ENCODE data around the gene NKD2. TPM values are rescaled to one million over a fixed set of nuclear protein-coding genes. Genes with fewer than 3 reads are reported as not detected.
"Not testable (repeated sequence)": the region's sequence is repeated elsewhere in the genome, so short reads cannot be mapped to it uniquely, and the experiment has no call there.

The NKD2 gene
- total RNA-seq, 1 donor from 2014 or later = not detected

DNA sequence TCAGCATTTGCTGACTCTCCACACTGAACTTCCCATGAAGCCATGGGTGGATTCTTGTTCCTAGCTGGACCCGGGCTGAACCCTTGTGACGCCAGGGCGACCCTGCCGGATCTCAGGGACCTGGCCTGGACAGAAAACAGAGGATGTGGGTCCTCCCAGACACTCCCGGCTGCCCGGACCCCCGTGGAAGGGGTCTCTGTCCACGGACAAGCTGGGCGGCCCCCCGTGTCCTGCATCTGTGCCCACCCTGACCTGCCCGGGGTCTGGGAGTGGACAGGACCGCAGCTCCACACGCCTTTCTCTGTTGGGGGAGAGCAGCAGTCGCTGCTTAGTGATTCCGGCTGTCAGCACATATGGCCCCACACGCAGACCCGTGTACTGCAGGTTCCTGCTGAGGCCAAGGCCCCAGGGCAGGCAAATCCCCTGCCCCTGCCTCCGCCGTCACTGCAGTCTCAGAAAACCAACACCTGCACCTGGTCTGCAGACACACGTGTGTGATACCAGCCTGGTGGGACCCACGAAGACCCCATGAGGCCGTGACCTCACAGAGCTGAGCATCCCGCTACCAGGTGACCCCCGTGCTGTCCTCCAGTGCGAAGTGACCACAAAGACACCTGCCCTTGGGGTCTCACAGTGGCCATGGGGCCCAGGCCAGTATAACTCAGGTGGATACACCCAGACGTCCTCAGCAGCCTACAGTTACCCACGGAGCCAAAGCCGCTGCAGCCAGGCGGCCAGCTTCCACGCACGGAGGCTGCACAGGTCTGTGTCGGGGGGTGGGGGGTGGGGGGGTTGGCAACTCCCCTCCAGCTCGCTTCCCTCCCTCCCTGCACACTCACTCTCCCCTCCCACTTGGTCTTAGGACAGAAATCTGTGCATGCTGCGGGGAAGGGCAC is 50.6 kb downstream of the NKD2 start:
- Mint-ChIP-seq H3K27me3 (ENCODE audit: unreplicated experiment) (no peaks in the 10 kb centered on the region), H3K4me3 (ENCODE audit: unreplicated experiment) (no peak overlapping the region), H3K9me3 (ENCODE audit: unreplicated experiment) (no peaks in the 10 kb centered on the region), H3K4me1 (ENCODE audit: unreplicated experiment) (no peaks in the 10 kb centered on the region), H3K27ac (ENCODE audit: unreplicated experiment) (no peak overlapping the region), H3K36me3 (ENCODE audit: unreplicated experiment) (no peaks in the 10 kb centered on the region)
- no peak for DNase-seq (ENCODE audit: extremely low spot score, unreplicated experiment)
- TF ChIP-seq, protein P1, sequence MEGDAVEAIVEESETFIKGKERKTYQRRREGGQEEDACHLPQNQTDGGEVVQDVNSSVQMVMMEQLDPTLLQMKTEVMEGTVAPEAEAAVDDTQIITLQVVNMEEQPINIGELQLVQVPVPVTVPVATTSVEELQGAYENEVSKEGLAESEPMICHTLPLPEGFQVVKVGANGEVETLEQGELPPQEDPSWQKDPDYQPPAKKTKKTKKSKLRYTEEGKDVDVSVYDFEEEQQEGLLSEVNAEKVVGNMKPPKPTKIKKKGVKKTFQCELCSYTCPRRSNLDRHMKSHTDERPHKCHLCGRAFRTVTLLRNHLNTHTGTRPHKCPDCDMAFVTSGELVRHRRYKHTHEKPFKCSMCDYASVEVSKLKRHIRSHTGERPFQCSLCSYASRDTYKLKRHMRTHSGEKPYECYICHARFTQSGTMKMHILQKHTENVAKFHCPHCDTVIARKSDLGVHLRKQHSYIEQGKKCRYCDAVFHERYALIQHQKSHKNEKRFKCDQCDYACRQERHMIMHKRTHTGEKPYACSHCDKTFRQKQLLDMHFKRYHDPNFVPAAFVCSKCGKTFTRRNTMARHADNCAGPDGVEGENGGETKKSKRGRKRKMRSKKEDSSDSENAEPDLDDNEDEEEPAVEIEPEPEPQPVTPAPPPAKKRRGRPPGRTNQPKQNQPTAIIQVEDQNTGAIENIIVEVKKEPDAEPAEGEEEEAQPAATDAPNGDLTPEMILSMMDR (IDR thresholded peaks at IDR 0.05) = no peak

DNA sequence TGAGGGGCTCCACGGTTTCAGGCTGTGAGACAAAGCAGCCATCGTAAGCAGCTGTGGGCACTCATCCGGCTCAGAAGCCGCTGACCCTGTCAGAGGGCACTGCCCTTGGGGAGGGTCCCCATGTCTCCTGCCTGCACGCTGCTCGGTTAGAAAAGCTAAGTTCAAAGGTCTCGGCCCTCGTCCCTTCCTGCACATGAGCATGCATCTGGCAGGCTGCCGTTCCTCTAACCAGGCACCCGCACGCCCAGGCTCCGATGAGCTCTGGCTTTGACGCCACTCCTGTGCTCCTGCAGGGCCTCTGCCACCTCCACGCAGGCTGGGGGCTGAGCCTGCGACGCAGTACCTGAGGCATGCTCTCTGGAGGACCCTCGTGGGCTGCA is 51.3 kb downstream of the NKD2 start:
- Mint-ChIP-seq H3K27me3 (ENCODE audit: unreplicated experiment) (no peaks in the 10 kb centered on the region), H3K9me3 (ENCODE audit: unreplicated experiment) (no peaks in the 10 kb centered on the region), H3K4me3 (ENCODE audit: unreplicated experiment) (no peak overlapping the region), H3K4me1 (ENCODE audit: unreplicated experiment) (no peaks in the 10 kb centered on the region), H3K27ac (ENCODE audit: unreplicated experiment) (no peak overlapping the region), H3K36me3 (ENCODE audit: unreplicated experiment) (no peaks in the 10 kb centered on the region)
- TF ChIP-seq, protein P1 (IDR thresholded peaks at IDR 0.05) = no peak
- no peak for DNase-seq (ENCODE audit: extremely low spot score, unreplicated experiment)

DNA sequence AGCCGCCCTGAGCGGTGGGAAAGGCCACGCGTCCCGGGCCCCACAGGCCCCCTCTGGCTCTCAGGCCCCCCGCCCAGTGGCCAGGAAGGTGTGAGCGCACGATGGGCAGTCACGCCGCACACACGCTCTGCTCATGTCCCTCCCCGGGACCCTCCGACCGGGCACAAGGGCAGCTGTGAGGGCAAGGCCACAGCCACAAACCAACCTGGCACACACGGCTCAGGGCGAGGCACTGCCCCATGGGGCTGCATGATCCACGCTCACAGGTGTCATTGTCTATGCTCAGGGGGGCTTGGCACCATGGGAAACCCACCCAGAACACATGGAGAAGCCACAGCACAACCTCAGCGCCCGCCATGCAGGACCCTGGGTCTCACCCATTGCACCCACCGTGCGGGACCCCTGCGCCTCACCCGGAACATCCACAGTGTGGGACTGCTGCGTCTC is 52.0 kb downstream of the NKD2 start:
- Mint-ChIP-seq H3K4me3 (ENCODE audit: unreplicated experiment) (no peak overlapping the region), H3K27ac (ENCODE audit: unreplicated experiment) (no peak overlapping the region), H3K4me1 (ENCODE audit: unreplicated experiment) (no peaks in the 10 kb centered on the region), H3K27me3 (ENCODE audit: unreplicated experiment) (no peaks in the 10 kb centered on the region), H3K36me3 (ENCODE audit: unreplicated experiment) (no peaks in the 10 kb centered on the region), H3K9me3 (ENCODE audit: unreplicated experiment) (no peaks in the 10 kb centered on the region)
- TF ChIP-seq, protein P1 (IDR thresholded peaks at IDR 0.05) = no peak
- DNase-seq (ENCODE audit: extremely low spot score, unreplicated experiment) = no peak

DNA sequence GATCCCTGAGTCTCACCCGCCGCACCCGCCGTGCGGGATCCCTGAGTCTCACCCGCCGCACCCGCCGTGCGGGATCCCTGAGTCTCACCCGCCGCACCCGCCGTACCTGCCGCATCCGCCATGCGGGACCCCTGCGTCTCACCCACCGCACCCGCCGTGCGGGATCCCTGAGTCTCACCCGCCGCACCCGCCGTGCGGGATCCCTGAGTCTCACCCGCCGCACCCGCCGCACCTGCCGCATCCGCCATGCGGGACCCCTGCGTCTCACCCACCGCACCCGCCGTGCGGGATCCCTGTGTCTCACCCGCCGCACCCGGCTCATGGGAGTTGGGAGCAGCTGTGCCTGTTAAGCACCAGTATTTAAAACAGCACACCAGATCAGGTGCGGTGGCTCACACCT is 52.7 kb downstream of the NKD2 start:
- H3K4me3 Mint-ChIP-seq (ENCODE audit: unreplicated experiment); H3K27me3 Mint-ChIP-seq (ENCODE audit: unreplicated experiment); H3K4me1 Mint-ChIP-seq (ENCODE audit: unreplicated experiment); H3K36me3 Mint-ChIP-seq (ENCODE audit: unreplicated experiment); H3K27ac Mint-ChIP-seq (ENCODE audit: unreplicated experiment); H3K9me3 Mint-ChIP-seq (ENCODE audit: unreplicated experiment); DNase-seq (ENCODE audit: extremely low spot score, unreplicated experiment): not testable (repeated sequence)

DNA sequence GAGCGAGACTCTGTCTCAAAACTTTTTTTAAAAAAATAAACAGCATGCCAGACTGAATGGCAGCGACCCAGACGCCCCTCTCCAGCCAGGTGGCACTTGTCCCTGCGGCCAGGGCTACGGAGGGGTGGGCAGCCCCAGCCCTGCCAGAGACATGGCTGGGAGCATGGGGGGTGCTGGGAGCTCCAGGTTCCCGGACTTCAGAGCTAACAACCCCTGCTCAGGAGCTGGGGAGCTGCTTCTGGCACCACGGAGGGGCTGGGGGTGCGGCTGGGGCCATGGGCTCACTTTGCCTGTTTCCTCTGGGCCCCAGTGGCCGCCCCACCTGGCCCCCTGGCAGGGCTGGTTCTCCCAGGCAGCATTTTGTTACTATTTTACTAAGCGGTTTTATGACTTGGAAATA is 53.3 kb downstream of the NKD2 start:
- H3K4me3 Mint-ChIP-seq (ENCODE audit: unreplicated experiment) = no peak overlapping the region
- DNase-seq (ENCODE audit: extremely low spot score, unreplicated experiment) = no peak
- no peaks in the 10 kb centered on the region for H3K9me3 Mint-ChIP-seq (ENCODE audit: unreplicated experiment)
- H3K36me3 Mint-ChIP-seq (ENCODE audit: unreplicated experiment) = no peaks in the 10 kb centered on the region
- TF ChIP-seq, protein P1 (IDR thresholded peaks at IDR 0.05) = no peak
- H3K27ac Mint-ChIP-seq (ENCODE audit: unreplicated experiment) = no peak overlapping the region
- H3K27me3 Mint-ChIP-seq (ENCODE audit: unreplicated experiment) = no peaks in the 10 kb centered on the region
- no peaks in the 10 kb centered on the region for H3K4me1 Mint-ChIP-seq (ENCODE audit: unreplicated experiment)

Measured in osteocyte (in vitro differentiated cells).